Measurements from ENCODE around the gene TRIM46. TPM values are rescaled to one million over a fixed set of nuclear protein-coding genes. Genes with fewer than 3 reads are reported as not detected.
A peak's percentile ranks its signal among the peaks of the same experiment; 100 is the strongest.
"Not testable (repeated sequence)": the region's sequence is repeated elsewhere in the genome, so short reads cannot be mapped to it uniquely, and the experiment has no call there.

Gene TRIM46
- total and polyA plus RNA-seq, 4 donors: 0.50 to 3.4 (median 1.9) TPM

- no peaks in the 10 kb centered on the region for H3K9me3 ChIP-seq (ENCODE audit: control insufficient read depth, low read length)
- no peak overlapping the region for H3K4me3 ChIP-seq (ENCODE audit: low read length in 2 of 2)
- no peak overlapping the region for H3K27ac ChIP-seq (ENCODE audit: low read depth in 1 of 2, low read length in 2 of 2)
- H3K36me3 ChIP-seq (ENCODE audit: control insufficient read depth in 1 of 2, insufficient read depth in 2 of 2, low read length in 1 of 2): no peaks in the 10 kb centered on the region
- no peaks in the 10 kb centered on the region for H3K4me1 ChIP-seq (ENCODE audit: control insufficient read depth in 1 of 2, insufficient read depth in 2 of 2, low read length in 2 of 2)
- H3K27me3 ChIP-seq (ENCODE audit: control insufficient read depth in 1 of 2, insufficient read depth in 2 of 2, low read length in 1 of 2): no peaks in the 10 kb centered on the region
- DNase-seq (no peak), ATAC-seq (ENCODE audit: low FRiP score) (no peak)
- intact Hi-C loops (cut with DNase I): no loop called here
- 76 to 83% methylated on average over 1 of the region's 1 CpG for WGBS, 2 donors
Observed at GRCh38 chr1:155158991-155159390, 14.7 kb upstream of the TRIM46 start.

GRCh38 chr1:155160128-155160527 lies 13.5 kb upstream of the TRIM46 start:
- Histone ChIP-seq H3K9me3 (ENCODE audit: control insufficient read depth, low read length) (no peaks in the 10 kb centered on the region), H3K4me3 (ENCODE audit: low read length in 2 of 2) (no peak overlapping the region), H3K27me3 (ENCODE audit: control insufficient read depth in 1 of 2, insufficient read depth in 2 of 2, low read length in 1 of 2) (no peaks in the 10 kb centered on the region), H3K4me1 (ENCODE audit: control insufficient read depth in 1 of 2, insufficient read depth in 2 of 2, low read length in 2 of 2) (no peaks in the 10 kb centered on the region), H3K27ac (ENCODE audit: low read depth in 1 of 2, low read length in 2 of 2) (no peak overlapping the region), H3K36me3 (ENCODE audit: control insufficient read depth in 1 of 2, insufficient read depth in 2 of 2, low read length in 1 of 2) (no peaks in the 10 kb centered on the region)
- DNase-seq: no peak
- 78 to 82% methylated on average over 8 of the region's 8 CpGs for WGBS, 2 donors
- ATAC-seq (ENCODE audit: low FRiP score): no peak
- intact Hi-C loops (cut with DNase I): no loop called here

- intact Hi-C loops (cut with DNase I); H3K9me3 ChIP-seq (ENCODE audit: control insufficient read depth, low read length); H3K36me3 ChIP-seq (ENCODE audit: control insufficient read depth in 1 of 2, insufficient read depth in 2 of 2, low read length in 1 of 2); H3K27ac ChIP-seq (ENCODE audit: low read depth in 1 of 2, low read length in 2 of 2); ATAC-seq (ENCODE audit: low FRiP score); H3K27me3 ChIP-seq (ENCODE audit: control insufficient read depth in 1 of 2, insufficient read depth in 2 of 2, low read length in 1 of 2); H3K4me3 ChIP-seq (ENCODE audit: low read length in 2 of 2); DNase-seq; H3K4me1 ChIP-seq (ENCODE audit: control insufficient read depth in 1 of 2, insufficient read depth in 2 of 2, low read length in 2 of 2): not testable (repeated sequence)
- WGBS, 2 donors: 95 to 100% methylated on average over 6 of the region's 6 CpGs
Observed at GRCh38 chr1:155162631-155163030, 11.0 kb upstream of the TRIM46 start.

- H3K9me3 ChIP-seq (ENCODE audit: control insufficient read depth, low read length); H3K4me3 ChIP-seq (ENCODE audit: low read length in 2 of 2); intact Hi-C loops (cut with DNase I); H3K4me1 ChIP-seq (ENCODE audit: control insufficient read depth in 1 of 2, insufficient read depth in 2 of 2, low read length in 2 of 2); H3K27ac ChIP-seq (ENCODE audit: low read depth in 1 of 2, low read length in 2 of 2); ATAC-seq (ENCODE audit: low FRiP score); H3K27me3 ChIP-seq (ENCODE audit: control insufficient read depth in 1 of 2, insufficient read depth in 2 of 2, low read length in 1 of 2); H3K36me3 ChIP-seq (ENCODE audit: control insufficient read depth in 1 of 2, insufficient read depth in 2 of 2, low read length in 1 of 2); DNase-seq: not testable (repeated sequence)
- WGBS, 2 donors: 94 to 98% methylated on average over 4 of the region's 4 CpGs
Observed at GRCh38 chr1:155163785-155164184, 9.9 kb upstream of the TRIM46 start.

- ATAC-seq (ENCODE audit: low FRiP score): not testable (repeated sequence)
Observed at GRCh38 chr1:155164625-155165024, 9.0 kb upstream of the TRIM46 start.

GRCh38 chr1:155166051-155166470 lies 7.6 kb upstream of the TRIM46 start:
- H3K27me3 ChIP-seq (ENCODE audit: control insufficient read depth in 1 of 2, insufficient read depth in 2 of 2, low read length in 1 of 2): no peaks in the 10 kb centered on the region
- intact Hi-C loops (cut with DNase I): loop anchor here in 1 of 2 donors (2.0 kb wide), 1 partner anchor 73 kb away; no protein-coding TSS in a partner anchor
- no peaks in the 10 kb centered on the region for H3K9me3 ChIP-seq (ENCODE audit: control insufficient read depth, low read length)
- H3K4me3 ChIP-seq (ENCODE audit: low read length in 2 of 2): no peak overlapping the region
- WGBS, 2 donors: 65 to 78% methylated on average over 8 of the region's 8 CpGs
- no peak overlapping the region for H3K27ac ChIP-seq (ENCODE audit: low read depth in 1 of 2, low read length in 2 of 2)
- ATAC-seq (ENCODE audit: low FRiP score) (no peak), DNase-seq (peak in 1 of 2 donors; percentile 52)
- H3K4me1 ChIP-seq (ENCODE audit: control insufficient read depth in 1 of 2, insufficient read depth in 2 of 2, low read length in 2 of 2): no peaks in the 10 kb centered on the region
- H3K36me3 ChIP-seq (ENCODE audit: control insufficient read depth in 1 of 2, insufficient read depth in 2 of 2, low read length in 1 of 2): peaks cover 0 to 3% of the 10 kb centered on the region in 2 donors

More at GRCh38 chr1:155164625-155165024, 9.0 kb upstream of the TRIM46 start:
- H3K27ac ChIP-seq (ENCODE audit: low read depth in 1 of 2, low read length in 2 of 2); H3K4me1 ChIP-seq (ENCODE audit: control insufficient read depth in 1 of 2, insufficient read depth in 2 of 2, low read length in 2 of 2); H3K27me3 ChIP-seq (ENCODE audit: control insufficient read depth in 1 of 2, insufficient read depth in 2 of 2, low read length in 1 of 2); intact Hi-C loops (cut with DNase I); H3K9me3 ChIP-seq (ENCODE audit: control insufficient read depth, low read length); H3K4me3 ChIP-seq (ENCODE audit: low read length in 2 of 2); H3K36me3 ChIP-seq (ENCODE audit: control insufficient read depth in 1 of 2, insufficient read depth in 2 of 2, low read length in 1 of 2): not testable (repeated sequence)
- DNase-seq: peak in 1 of 2 donors; percentile 5
- WGBS, 2 donors: 94 to 98% methylated on average over 11 of the region's 11 CpGs

DNA sequence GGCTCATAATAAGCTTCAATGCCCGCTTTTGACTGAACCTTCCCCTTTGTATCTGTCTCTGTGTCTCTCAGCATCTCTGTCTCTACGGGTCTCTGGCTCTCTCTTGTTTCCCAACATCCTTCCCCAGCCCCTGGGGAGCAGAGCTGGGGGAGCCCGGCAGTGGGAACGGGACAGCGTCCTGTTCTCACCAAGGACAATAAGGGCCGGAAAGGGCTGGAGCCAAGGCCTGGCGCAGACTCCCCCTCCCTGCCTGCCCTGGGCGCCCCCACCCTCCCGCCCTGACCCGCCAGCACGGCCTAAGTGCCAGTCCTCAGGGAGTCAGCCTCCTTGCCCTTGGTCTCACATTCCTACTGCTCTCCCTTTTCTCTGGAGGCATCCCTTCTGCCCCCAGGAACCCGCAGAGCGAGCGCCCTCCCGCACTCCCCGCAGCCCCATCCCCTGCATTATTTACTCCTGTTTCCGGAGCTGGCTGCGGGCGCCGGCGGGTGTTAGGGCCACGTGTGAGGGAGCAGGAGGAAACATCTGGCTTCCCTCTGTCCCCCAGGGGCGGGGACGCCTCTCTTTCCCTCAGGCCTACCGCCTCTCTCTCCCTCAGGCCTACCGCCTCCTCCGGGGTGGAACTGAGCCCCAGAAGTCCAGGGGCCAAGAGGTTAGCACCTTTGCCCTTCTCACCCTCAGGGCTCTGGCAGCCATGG lies 7.0 kb upstream of the TRIM46 start:
- Histone ChIP-seq H3K27ac (ENCODE audit: low read depth in 1 of 2, low read length in 2 of 2) (no peak overlapping the region), H3K4me1 (ENCODE audit: control insufficient read depth in 1 of 2, insufficient read depth in 2 of 2, low read length in 2 of 2) (no peaks in the 10 kb centered on the region), H3K36me3 (ENCODE audit: control insufficient read depth in 1 of 2, insufficient read depth in 2 of 2, low read length in 1 of 2) (peaks cover 0 to 3% of the 10 kb centered on the region in 2 donors), H3K27me3 (ENCODE audit: control insufficient read depth in 1 of 2, insufficient read depth in 2 of 2, low read length in 1 of 2) (no peaks in the 10 kb centered on the region), H3K9me3 (ENCODE audit: control insufficient read depth, low read length) (no peaks in the 10 kb centered on the region), H3K4me3 (ENCODE audit: low read length in 2 of 2) (no peak overlapping the region)
- intact Hi-C loops (cut with DNase I): loop anchor here in 1 of 2 donors (2.0 kb wide), 1 partner anchor 74 kb away; no protein-coding TSS in a partner anchor
- ATAC-seq (ENCODE audit: low FRiP score) (peak; percentile 63), DNase-seq (peak in 1 of 2 donors; percentile 79)
- 14 to 33% methylated on average over 20 to 27 of the region's 27 CpGs for WGBS, 2 donors

- Histone ChIP-seq H3K4me1 (ENCODE audit: control insufficient read depth in 1 of 2, insufficient read depth in 2 of 2, low read length in 2 of 2) (no peaks in the 10 kb centered on the region), H3K27me3 (ENCODE audit: control insufficient read depth in 1 of 2, insufficient read depth in 2 of 2, low read length in 1 of 2) (no peaks in the 10 kb centered on the region), H3K27ac (ENCODE audit: low read depth in 1 of 2, low read length in 2 of 2) (no peak overlapping the region), H3K9me3 (ENCODE audit: control insufficient read depth, low read length) (no peaks in the 10 kb centered on the region), H3K36me3 (ENCODE audit: control insufficient read depth in 1 of 2, insufficient read depth in 2 of 2, low read length in 1 of 2) (peaks cover 0 to 3% of the 10 kb centered on the region in 2 donors), H3K4me3 (ENCODE audit: low read length in 2 of 2) (no peak overlapping the region)
- 8 to 10% methylated on average over 24 to 28 of the region's 28 CpGs for WGBS, 2 donors
- intact Hi-C loops (cut with DNase I): loop anchor here (1.0 to 2.0 kb wide), 2 partner anchors 75 to 76 kb away; no protein-coding TSS in a partner anchor
- ATAC-seq (ENCODE audit: low FRiP score) (peak; percentile 89), DNase-seq (peak; percentile 92 to 96)
Observed at GRCh38 chr1:155167166-155168104, 6.2 kb upstream of the TRIM46 start.

Data from aorta (tissue), 5 donors.